Measurements from ENCODE around the gene ZNF117.
"Not testable (repeated sequence)": the region's sequence is repeated elsewhere in the genome, so short reads cannot be mapped to it uniquely, and the experiment has no call there.

Gene ZNF117

GRCh38 chr7:64996305-64996704 is 5.5 kb upstream of the ZNF117 start:
- DNase-seq = no peak

GRCh38 chr7:64993901-64994300 is 3.1 kb upstream of the ZNF117 start:
- DNase-seq = no peak

GRCh38 chr7:64992971-64993370 is 2.1 kb upstream of the ZNF117 start:
- DNase-seq = no peak

GRCh38 chr7:64990216-64990615 is 620 bp downstream of the ZNF117 start:
- DNase-seq = no peak

- no peak for DNase-seq
These were observed 12.2 kb downstream of the ZNF117 start for GRCh38 chr7:64978497-64979203.

- DNase-seq = no peak
These were observed 25.2 kb downstream of the ZNF117 start for GRCh38 chr7:64965594-64965993.

GRCh38 chr7:64959072-64959747 is 31.6 kb downstream of the ZNF117 start:
- no peak for DNase-seq

- no peak for DNase-seq
These were observed 39.5 kb downstream of the ZNF117 start for GRCh38 chr7:64951250-64951848.

- not testable (repeated sequence) for DNase-seq
These were observed 40.2 kb downstream of the ZNF117 start for GRCh38 chr7:64950673-64951072.

- DNase-seq = not testable (repeated sequence)
These were observed 42.1 kb downstream of the ZNF117 start for GRCh38 chr7:64948774-64949173.

- DNase-seq = no peak
These were observed 43.4 kb downstream of the ZNF117 start for GRCh38 chr7:64947252-64948000.

GRCh38 chr7:64946772-64947171 is 44.1 kb downstream of the ZNF117 start:
- DNase-seq = no peak

- no peak for DNase-seq
These were observed 45.2 kb downstream of the ZNF117 start for GRCh38 chr7:64945503-64946175.

GRCh38 chr7:64944667-64945502 is 46.0 kb downstream of the ZNF117 start:
- not testable (repeated sequence) for DNase-seq

- not testable (repeated sequence) for DNase-seq
These were observed 50.8 kb downstream of the ZNF117 start for GRCh38 chr7:64940021-64940420.

- no peak for DNase-seq
These were observed 52.3 kb downstream of the ZNF117 start for GRCh38 chr7:64938540-64938939.

GRCh38 chr7:64934478-64934877 is 56.4 kb downstream of the ZNF117 start:
- no peak for DNase-seq

- DNase-seq = not testable (repeated sequence)
These were observed 62.3 kb downstream of the ZNF117 start for GRCh38 chr7:64928252-64929187.
